IMR-90 (cell line): ENCODE measurements around the gene COLEC12. TPM values are rescaled to one million over a fixed set of nuclear protein-coding genes. Genes with fewer than 3 reads are reported as not detected.

Experiments used
- ATAC-seq: fragments of 200-7000 bp; cut with Tn5 transposase; 2 replicates; pipeline ENCODE4 v1.9.1; 2020; ENCODE audit warnings: low read depth, mild to moderate bottlenecking, moderate library complexity
- BruUV-seq: library from RNA; stranded (reverse); fragments of 400-500 nt; replicated peaks from 2 replicates; lab custom pipeline; 2021; lab: Mats Ljungman, UMichigan
- CTCF ChIA-PET: fragments of 300-600 bp; formaldehyde crosslinking; extraction: SDS; loops from one replicate; lab custom pipeline; 2021; ENCODE audit warnings: antibody characterized with exemption; lab: Yijun Ruan, JAX
- POLR2A ChIA-PET: fragments of 300-600 bp; sonication (Branson Sonifier 250); formaldehyde crosslinking; loops from one replicate; lab custom pipeline; 2022; ENCODE audit warnings: antibody characterized with exemption; ENCODE audit not compliant: unreplicated experiment; lab: Charles Lee
- DNase-seq: peaks from one replicate; pipeline ENCODE4 v3.0.0; 2013
- H2AFZ ChIP-seq: replicated peaks from 2 replicates; pipeline ENCODE3; 2013; ENCODE audit warnings: low read length, mild to moderate bottlenecking; ENCODE audit not compliant: poor library complexity
- H2AK5ac ChIP-seq: 2 replicates; pipeline ENCODE4 v1.6.1; 2013; ENCODE audit warnings: low read depth, low read length, inconsistent platforms
- H2AK9ac ChIP-seq: replicated peaks from 2 replicates; pipeline ENCODE3; 2013; ENCODE audit warnings: mild to moderate bottlenecking, low read depth, low read length, moderate library complexity; ENCODE audit not compliant: poor library complexity
- H2BK120ac ChIP-seq: 2 replicates; pipeline ENCODE4 v1.6.1; 2013; ENCODE audit warnings: low read depth, low read length, inconsistent platforms
- H2BK15ac ChIP-seq: 3 replicates; pipeline ENCODE4 v1.6.1; 2013; ENCODE audit warnings: low read depth, low read length, inconsistent platforms
- H2BK20ac ChIP-seq: 2 replicates; pipeline ENCODE4 v1.6.1; 2013; ENCODE audit warnings: low read depth, mild to moderate bottlenecking, inconsistent platforms, low read length, moderate library complexity
- H2BK5ac ChIP-seq: 2 replicates; pipeline ENCODE4 v1.6.1; 2013; ENCODE audit warnings: mild to moderate bottlenecking, low read depth, low read length, inconsistent platforms; ENCODE audit not compliant: poor library complexity, severe bottlenecking
- H3K14ac ChIP-seq: replicated peaks from 2 replicates; pipeline ENCODE4 v1.6.1; 2013; ENCODE audit warnings: low read depth, low read length, inconsistent platforms
- H3K18ac ChIP-seq: 2 replicates; pipeline ENCODE4 v1.6.1; 2013; ENCODE audit warnings: low read depth, low read length, control low read depth
- H3K23ac ChIP-seq: 2 replicates; pipeline ENCODE4 v1.6.1; 2013; ENCODE audit warnings: low read depth, low read length, inconsistent platforms
- H3K27ac ChIP-seq: 2 replicates; pipeline ENCODE4 v1.5.1; 2013; ENCODE audit warnings: mild to moderate bottlenecking, control low read depth, low read length; ENCODE audit not compliant: insufficient read depth
- H3K27me3 ChIP-seq: 2 replicates; pipeline ENCODE4 v1.6.1; 2013; ENCODE audit warnings: low read length; ENCODE audit not compliant: control insufficient read depth, insufficient read depth
- H3K36me3 ChIP-seq: 2 replicates; pipeline ENCODE4 v1.6.1; 2013; ENCODE audit warnings: low read length, mixed read lengths; ENCODE audit not compliant: control insufficient read depth, insufficient read depth
- H3K4ac ChIP-seq: 2 replicates; pipeline ENCODE4 v1.6.1; 2013; ENCODE audit warnings: low read depth, low read length, inconsistent platforms
- H3K4me1 ChIP-seq: 2 replicates; pipeline ENCODE4 v1.6.1; 2013; ENCODE audit warnings: low read length, mixed read lengths; ENCODE audit not compliant: control insufficient read depth, insufficient read depth
- H3K4me2 ChIP-seq: 2 replicates; pipeline ENCODE4 v1.6.1; 2013; ENCODE audit warnings: low read depth, mild to moderate bottlenecking, control low read depth, low read length, moderate library complexity
- H3K4me3 ChIP-seq: 2 replicates; pipeline ENCODE4 v1.5.1; 2013; ENCODE audit warnings: low read depth, mild to moderate bottlenecking, control low read depth, low read length, moderate library complexity; ENCODE audit not compliant: insufficient read depth
- H3K56ac ChIP-seq: 2 replicates; pipeline ENCODE4 v1.6.1; 2013; ENCODE audit warnings: low read length, inconsistent platforms; ENCODE audit not compliant: insufficient read depth; ENCODE audit errors: extremely low read depth
- H3K79me1 ChIP-seq, 2 experiments: 2 replicates each; pipeline ENCODE4 v1.6.1; 2013; ENCODE audit warnings: low read length in 2 of 2, inconsistent platforms in 1 of 2, low read depth in 1 of 2
- H3K9ac ChIP-seq: 2 replicates; pipeline ENCODE4 v1.6.1; 2013; ENCODE audit warnings: low read depth, low read length, control low read depth
- H3K9me1 ChIP-seq: 2 replicates; pipeline ENCODE4 v1.6.1; 2013; ENCODE audit warnings: low read length, inconsistent platforms; ENCODE audit not compliant: insufficient read depth
- H3K9me3 ChIP-seq: 2 replicates; pipeline ENCODE4 v1.6.1; 2013; ENCODE audit warnings: low read length; ENCODE audit not compliant: control insufficient read depth, insufficient read depth
- H4K20me1 ChIP-seq: 2 replicates; pipeline ENCODE4 v1.6.1; 2013; ENCODE audit warnings: low read length, inconsistent platforms; ENCODE audit not compliant: insufficient read depth
- H4K5ac ChIP-seq: 2 replicates; pipeline ENCODE4 v1.6.1; 2013; ENCODE audit warnings: mild to moderate bottlenecking, low read depth, low read length, control low read depth
- H4K8ac ChIP-seq, 2 experiments: 2 replicates each; pipeline ENCODE4 v1.6.1; 2013; ENCODE audit warnings: low read depth in 2 of 2, low read length in 2 of 2, control low read depth in 1 of 2, inconsistent platforms in 1 of 2
- H4K91ac ChIP-seq: 2 replicates; pipeline ENCODE4 v1.6.1; 2013; ENCODE audit warnings: low read depth, low read length, inconsistent platforms; ENCODE audit not compliant: insufficient read depth
- CEBPB ChIP-seq: IDR thresholded peaks from 2 replicates; pipeline ENCODE4 v1.6.1; 2012; ENCODE audit warnings: low read depth, low read length, improper control_type of control experiment
- FOS ChIP-seq: fragments of 150-350 bp; IDR thresholded peaks from 2 replicates; pipeline ENCODE4 v1.6.1; 2016; ENCODE audit warnings: low read depth, low read length
- MAFK ChIP-seq: IDR thresholded peaks from 2 replicates; pipeline ENCODE4 v1.6.1; 2012; ENCODE audit warnings: low read depth, low read length, improper control_type of control experiment
- NFE2L2 ChIP-seq: fragments of 150-350 bp; IDR thresholded peaks from 2 replicates; pipeline ENCODE4 v1.6.1; 2016; ENCODE audit warnings: low read depth, mild to moderate bottlenecking, low read length
- RCOR1 ChIP-seq: IDR thresholded peaks from 2 replicates; pipeline ENCODE4 v1.6.1; 2012; ENCODE audit warnings: mild to moderate bottlenecking, low read length, improper control_type of control experiment; ENCODE audit not compliant: insufficient replicate concordance
- SMC3 ChIP-seq: fragments of 150-350 bp; IDR thresholded peaks from 2 replicates; pipeline ENCODE4 v1.6.1; 2016; ENCODE audit warnings: low read depth, mild to moderate bottlenecking, antibody characterized with exemption, low read length, moderate library complexity
- WGBS, 2 experiments: methylation state at CpG; one replicate each; pipeline versions ENCODE4 v1.1.5 to v1.1.7; 2013; ENCODE audit warnings: missing lambda C conversion rate in 2 of 2; ENCODE audit not compliant: insufficient read length in 1 of 2; ENCODE audit errors: extremely low coverage in 2 of 2; 5-methylcytosine and 5-hydroxymethylcytosine counted together
- dilution Hi-C: fragments of 300-500 bp; cut with HindIII; formaldehyde crosslinking; loops from one replicate; pipeline ENCODE4 v1.14.3; 2018; ENCODE audit warnings: low sequenced_read_pairs; ENCODE audit not compliant: unreplicated experiment
- in situ Hi-C: fragments of 300-500 bp; cut with MboI; formaldehyde crosslinking; loops from 3 replicates; pipeline ENCODE4 v1.14.3; 2019; ENCODE audit warnings: low sequenced_read_pairs, inconsistent platforms, mixed read lengths
- intact Hi-C: fragments of 100-400 bp; cut with micrococcal nuclease; formaldehyde crosslinking; loops from 2 replicates; pipeline ENCODE4 v1.10.0; 2022
- polyA plus RNA-seq, 3 experiments: library from polyadenylated mRNA; depleted of rRNA; stranded (reverse); fragments of >200 nt; gene quantifications; 2 replicates each; pipeline ENCODE4 v1.2.3, GENCODE V29; 2012; ENCODE audit warnings: low replicate concordance in 1 of 3
- total RNA-seq: library from RNA; depleted of rRNA; stranded (reverse); fragments of >200 nt; gene quantifications from 2 replicates; pipeline ENCODE4 v1.2.3, GENCODE V29; 2012
- TF ChIP-seq, protein P1 (sequence below): conservative IDR thresholded peaks from 2 replicates; pipeline ENCODE4 v1.5.1; 2012; ENCODE audit warnings: mild to moderate bottlenecking, low read depth, low read length, improper control_type of control experiment

The COLEC12 gene
- total and polyA plus RNA-seq, 2 of the 4 experiments (the other 2 are of a cell fraction) = 1.0 to 2.3 TPM

DNA sequence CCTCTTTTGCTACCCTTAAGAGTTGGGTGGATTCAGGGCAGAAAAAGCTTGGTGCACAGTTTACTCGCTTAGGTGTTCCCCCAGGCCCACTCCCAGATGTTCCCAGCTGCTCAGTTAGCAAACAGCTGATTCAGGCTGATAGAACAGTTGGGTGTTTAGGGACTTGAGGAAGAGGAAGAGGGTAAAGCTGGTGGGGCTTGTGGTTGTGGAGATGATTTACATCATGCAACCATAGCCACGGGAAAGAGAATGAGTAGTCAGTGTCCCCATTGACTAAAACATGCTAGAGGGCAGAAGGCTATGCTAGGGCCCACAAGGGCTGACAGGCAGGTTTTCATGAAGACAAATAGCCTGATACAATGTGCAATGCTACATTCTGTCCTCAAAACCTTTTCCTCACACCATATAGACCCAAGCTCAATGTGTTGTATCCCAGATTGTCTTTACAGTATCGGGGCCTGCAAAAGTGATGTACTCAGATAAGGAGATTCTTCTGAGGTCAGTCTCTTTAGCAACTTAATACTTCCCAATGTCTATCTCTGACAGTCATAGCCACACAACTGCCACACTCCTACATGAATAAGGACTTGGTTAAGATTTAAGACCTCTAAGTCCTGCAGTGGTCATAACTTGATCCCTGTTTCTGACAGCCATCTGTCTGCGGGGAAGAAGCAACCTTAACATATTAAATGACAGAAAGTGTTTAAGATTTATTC, 15.6 kb downstream of the COLEC12 start (continued):
- no peak for TF ChIP-seq MAFK
- TF ChIP-seq NFE2L2 = no peak

- Histone ChIP-seq H2AFZ (no peak overlapping the region), H3K27me3 (no peaks in the 10 kb centered on the region), H2AK9ac (no peak overlapping the region), H3K27ac (no peak overlapping the region), H3K36me3 (no peaks in the 10 kb centered on the region), H3K56ac (no peak overlapping the region), H3K23ac (no peak overlapping the region), H4K91ac (no peak overlapping the region), H3K9ac (no peak overlapping the region), H4K8ac (peak overlapping the region; percentile 23 to 80; a peak in 3 of 4 replicates), H3K4me2 (no peak overlapping the region; the same call in 1 of the 2 replicates), H3K4me1 (peaks cover 25% of the 10 kb centered on the region), H3K18ac (no peak overlapping the region; the same call in 1 of the 2 replicates), H2BK15ac (peak overlapping the region; percentile 39; the same call in 2 of the 3 replicates), H3K9me3 (no peaks in the 10 kb centered on the region), H2BK20ac (peak overlapping the region; percentile 30; the same call in 1 of the 2 replicates), H2AK5ac (no peak overlapping the region), H2BK120ac (peak overlapping the region; percentile 89), H3K9me1 (peaks cover 21% of the 10 kb centered on the region), H4K5ac (no peak overlapping the region), H4K20me1 (no peaks in the 10 kb centered on the region), H3K4me3 (no peak overlapping the region), H3K79me1 (no peaks in the 10 kb centered on the region), H3K14ac (peak overlapping the region; percentile 10), H3K4ac (peak overlapping the region; percentile 34), H2BK5ac (no peak overlapping the region)
- ChIA-PET CTCF (interaction anchor here (0.8 kb wide), 1 partner anchor 25 kb away, joined by 3 read pairs; no protein-coding TSS in a partner anchor), POLR2A (no interaction called here)
- in situ Hi-C loops (no loop called here), intact Hi-C loops (loop anchor here (5.0 kb wide), 1 partner anchor 61 kb away; no protein-coding TSS in a partner anchor), dilution Hi-C loops (no loop called here)
- WGBS, 2 experiments = no CpG with 5 or more reads among the region's 5 CpGs
- BruUV-seq = no TSS peak
- DNase-seq (peak; percentile 76), ATAC-seq (peak; percentile 8; the same call in 1 of the 2 replicates)
- no peak for TF ChIP-seq CEBPB
- TF ChIP-seq FOS = peak; percentile 63
- TF ChIP-seq, protein P1, sequence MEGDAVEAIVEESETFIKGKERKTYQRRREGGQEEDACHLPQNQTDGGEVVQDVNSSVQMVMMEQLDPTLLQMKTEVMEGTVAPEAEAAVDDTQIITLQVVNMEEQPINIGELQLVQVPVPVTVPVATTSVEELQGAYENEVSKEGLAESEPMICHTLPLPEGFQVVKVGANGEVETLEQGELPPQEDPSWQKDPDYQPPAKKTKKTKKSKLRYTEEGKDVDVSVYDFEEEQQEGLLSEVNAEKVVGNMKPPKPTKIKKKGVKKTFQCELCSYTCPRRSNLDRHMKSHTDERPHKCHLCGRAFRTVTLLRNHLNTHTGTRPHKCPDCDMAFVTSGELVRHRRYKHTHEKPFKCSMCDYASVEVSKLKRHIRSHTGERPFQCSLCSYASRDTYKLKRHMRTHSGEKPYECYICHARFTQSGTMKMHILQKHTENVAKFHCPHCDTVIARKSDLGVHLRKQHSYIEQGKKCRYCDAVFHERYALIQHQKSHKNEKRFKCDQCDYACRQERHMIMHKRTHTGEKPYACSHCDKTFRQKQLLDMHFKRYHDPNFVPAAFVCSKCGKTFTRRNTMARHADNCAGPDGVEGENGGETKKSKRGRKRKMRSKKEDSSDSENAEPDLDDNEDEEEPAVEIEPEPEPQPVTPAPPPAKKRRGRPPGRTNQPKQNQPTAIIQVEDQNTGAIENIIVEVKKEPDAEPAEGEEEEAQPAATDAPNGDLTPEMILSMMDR = no peak
- TF ChIP-seq SMC3 = no peak
- no peak for TF ChIP-seq RCOR1
Measured at GRCh38 chr18:478681-479080, 21.8 kb downstream of the COLEC12 start.
